ENCODE data around the gene BICD2.

Gene BICD2

DNA sequence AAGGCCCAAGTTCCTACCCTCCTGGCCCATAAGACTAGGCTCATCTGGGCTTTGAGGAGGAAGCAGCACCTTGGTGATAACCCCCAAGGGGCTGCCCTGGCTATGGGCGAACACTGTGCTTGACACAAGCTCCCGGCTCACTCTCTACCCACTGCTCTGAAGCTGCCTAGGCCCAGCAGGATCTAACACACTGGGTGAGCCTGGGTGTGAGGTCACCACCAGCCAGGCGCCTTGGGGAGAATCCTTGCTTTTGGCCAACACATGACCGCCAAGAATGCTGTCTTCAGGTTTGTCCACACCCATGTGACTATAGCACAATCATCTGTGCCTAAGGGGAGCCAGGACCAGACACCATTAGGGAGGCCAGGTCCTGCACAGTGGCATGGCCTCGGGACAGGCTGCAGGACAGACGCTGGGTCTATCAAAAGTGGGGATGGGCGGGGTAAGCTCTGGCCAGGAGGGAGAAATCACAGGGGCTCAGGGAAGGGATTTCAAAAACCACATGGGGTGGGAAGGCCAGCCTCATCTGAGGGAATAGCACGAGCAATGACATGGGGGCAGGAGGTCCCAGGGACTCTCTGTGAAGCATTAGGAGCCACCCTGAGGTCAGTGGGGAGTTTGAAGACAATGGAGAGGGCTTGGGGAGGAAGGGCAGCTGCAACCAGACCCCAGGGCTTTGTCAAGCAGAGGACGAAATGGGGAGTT, 29.6 kb downstream of the BICD2 start:
- Histone ChIP-seq H3K9ac (ENCODE audit: low read length) (no peak overlapping the region), H3K36me3 (ENCODE audit: insufficient read depth, low read length) (no peaks in the 10 kb centered on the region), H3K9me3 (ENCODE audit: low read length) (no peaks in the 10 kb centered on the region), H3K4me3 (ENCODE audit: low read depth in 1 of 2, low read length in 2 of 2) (no peak overlapping the region), H3K27ac (ENCODE audit: low read depth, low read length) (no peak overlapping the region), H3K27me3 (ENCODE audit: control insufficient read depth in 1 of 2, insufficient read depth in 2 of 2, low read length in 2 of 2) (no peaks in the 10 kb centered on the region), H3K4me1 (ENCODE audit: insufficient read depth, low read length) (peaks cover 46% of the 10 kb centered on the region)

DNA sequence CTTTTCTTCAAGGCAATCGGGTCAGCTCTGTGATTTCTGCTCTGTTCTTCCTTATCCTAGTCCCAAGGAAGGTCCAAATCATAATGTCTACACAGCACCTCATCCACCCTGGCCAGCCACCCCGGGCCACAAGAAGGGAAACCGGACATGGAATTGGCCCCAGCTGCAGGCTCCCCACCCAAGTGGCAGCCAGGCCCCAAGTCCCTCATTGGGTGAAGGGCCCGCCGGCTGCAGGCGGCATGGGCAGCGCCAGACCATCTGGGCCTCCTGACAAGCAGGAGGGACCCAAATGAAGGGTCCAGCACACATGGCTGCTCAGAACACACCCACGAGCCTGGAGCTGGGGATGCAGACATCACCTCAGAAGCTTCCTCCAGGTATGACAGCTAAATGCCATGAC, 33.7 kb downstream of the BICD2 start:
- Histone ChIP-seq H3K4me3 (ENCODE audit: low read depth in 1 of 2, low read length in 2 of 2) (no peak overlapping the region), H3K27ac (ENCODE audit: low read depth, low read length) (no peak overlapping the region), H3K4me1 (ENCODE audit: insufficient read depth, low read length) (peaks cover 9% of the 10 kb centered on the region), H3K36me3 (ENCODE audit: insufficient read depth, low read length) (peaks cover 17% of the 10 kb centered on the region), H3K27me3 (ENCODE audit: control insufficient read depth in 1 of 2, insufficient read depth in 2 of 2, low read length in 2 of 2) (no peaks in the 10 kb centered on the region), H3K9me3 (ENCODE audit: low read length) (no peaks in the 10 kb centered on the region), H3K9ac (ENCODE audit: low read length) (no peak overlapping the region)

DNA sequence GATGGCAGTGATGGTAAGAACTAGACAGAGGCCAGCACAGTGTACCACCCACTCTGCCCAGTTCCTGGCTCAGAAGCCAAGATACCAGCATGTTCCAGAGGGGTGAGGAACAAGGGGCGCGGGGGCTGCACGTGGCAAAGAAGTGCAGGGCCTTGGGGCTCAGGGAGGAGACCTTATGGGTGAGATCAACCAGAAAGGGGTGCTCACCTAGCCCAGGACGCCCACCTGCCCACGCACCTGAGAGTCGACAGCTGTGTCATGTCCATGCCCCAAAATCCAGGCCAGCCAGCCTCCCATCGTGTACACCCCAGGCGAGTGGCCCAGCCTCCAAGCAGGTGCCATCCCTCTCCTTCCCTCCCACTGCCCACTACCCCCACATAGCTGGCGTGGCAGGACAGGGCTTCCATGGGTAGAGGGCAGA, 34.9 kb downstream of the BICD2 start:
- H3K4me1 ChIP-seq (ENCODE audit: insufficient read depth, low read length), result peaks cover 5% of the 10 kb centered on the region
- H3K27me3 ChIP-seq (ENCODE audit: control insufficient read depth in 1 of 2, insufficient read depth in 2 of 2, low read length in 2 of 2), result no peaks in the 10 kb centered on the region
- H3K9ac ChIP-seq (ENCODE audit: low read length), result no peak overlapping the region
- H3K27ac ChIP-seq (ENCODE audit: low read depth, low read length), result no peak overlapping the region
- H3K4me3 ChIP-seq (ENCODE audit: low read depth in 1 of 2, low read length in 2 of 2), result no peak overlapping the region
- peaks cover 17% of the 10 kb centered on the region for H3K36me3 ChIP-seq (ENCODE audit: insufficient read depth, low read length)
- no peaks in the 10 kb centered on the region for H3K9me3 ChIP-seq (ENCODE audit: low read length)

DNA sequence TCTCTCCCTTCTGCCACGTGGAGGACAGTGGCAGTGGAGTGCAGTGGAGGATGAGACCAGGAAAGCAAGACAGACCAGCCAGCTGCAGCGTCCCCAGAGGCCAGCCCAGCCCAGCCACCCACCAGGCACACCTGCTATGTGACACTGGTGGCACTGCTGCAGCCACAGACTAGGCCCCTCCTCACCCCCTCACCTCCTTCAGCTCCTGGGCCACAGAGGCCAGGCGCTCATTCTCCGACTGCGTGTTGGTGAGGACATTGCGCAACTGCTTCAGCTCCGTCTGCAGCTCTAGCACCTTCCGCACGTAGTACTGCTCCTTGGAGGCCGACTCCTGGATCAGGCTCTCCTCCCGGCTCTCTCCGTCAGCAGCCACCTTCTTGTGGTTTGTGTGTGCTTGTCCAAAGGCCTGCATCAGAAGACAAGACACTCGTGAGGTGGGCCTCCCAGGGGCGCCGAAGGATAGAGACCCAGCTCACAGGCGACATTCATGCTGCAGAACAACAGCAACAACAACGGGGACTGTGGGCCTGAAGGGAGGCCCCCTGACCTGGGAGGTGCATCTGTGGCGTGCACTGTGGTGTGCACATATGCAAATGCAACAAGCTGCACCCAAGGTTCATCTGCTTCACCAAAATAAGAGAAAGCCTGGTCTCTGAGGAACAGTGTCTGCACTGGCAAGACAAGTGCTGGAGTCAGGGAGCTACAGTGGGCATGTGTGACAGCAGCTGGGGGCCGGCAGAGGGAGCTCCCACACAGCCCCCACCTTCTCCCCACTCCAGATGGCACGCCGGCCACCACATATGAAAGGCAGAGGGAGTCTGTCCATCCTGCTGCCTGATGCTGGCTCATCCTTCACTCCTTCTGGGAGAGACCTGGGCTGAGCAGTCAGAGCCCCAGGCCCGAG, 35.5 kb downstream of the BICD2 start:
- H3K4me3 ChIP-seq (ENCODE audit: low read depth in 1 of 2, low read length in 2 of 2), result no peak overlapping the region
- peaks cover 5% of the 10 kb centered on the region for H3K4me1 ChIP-seq (ENCODE audit: insufficient read depth, low read length)
- no peaks in the 10 kb centered on the region for H3K9me3 ChIP-seq (ENCODE audit: low read length)
- no peak overlapping the region for H3K9ac ChIP-seq (ENCODE audit: low read length)
- H3K36me3 ChIP-seq (ENCODE audit: insufficient read depth, low read length), result peaks cover 17% of the 10 kb centered on the region
- H3K27me3 ChIP-seq (ENCODE audit: control insufficient read depth in 1 of 2, insufficient read depth in 2 of 2, low read length in 2 of 2), result no peaks in the 10 kb centered on the region
- no peak overlapping the region for H3K27ac ChIP-seq (ENCODE audit: low read depth, low read length)

DNA sequence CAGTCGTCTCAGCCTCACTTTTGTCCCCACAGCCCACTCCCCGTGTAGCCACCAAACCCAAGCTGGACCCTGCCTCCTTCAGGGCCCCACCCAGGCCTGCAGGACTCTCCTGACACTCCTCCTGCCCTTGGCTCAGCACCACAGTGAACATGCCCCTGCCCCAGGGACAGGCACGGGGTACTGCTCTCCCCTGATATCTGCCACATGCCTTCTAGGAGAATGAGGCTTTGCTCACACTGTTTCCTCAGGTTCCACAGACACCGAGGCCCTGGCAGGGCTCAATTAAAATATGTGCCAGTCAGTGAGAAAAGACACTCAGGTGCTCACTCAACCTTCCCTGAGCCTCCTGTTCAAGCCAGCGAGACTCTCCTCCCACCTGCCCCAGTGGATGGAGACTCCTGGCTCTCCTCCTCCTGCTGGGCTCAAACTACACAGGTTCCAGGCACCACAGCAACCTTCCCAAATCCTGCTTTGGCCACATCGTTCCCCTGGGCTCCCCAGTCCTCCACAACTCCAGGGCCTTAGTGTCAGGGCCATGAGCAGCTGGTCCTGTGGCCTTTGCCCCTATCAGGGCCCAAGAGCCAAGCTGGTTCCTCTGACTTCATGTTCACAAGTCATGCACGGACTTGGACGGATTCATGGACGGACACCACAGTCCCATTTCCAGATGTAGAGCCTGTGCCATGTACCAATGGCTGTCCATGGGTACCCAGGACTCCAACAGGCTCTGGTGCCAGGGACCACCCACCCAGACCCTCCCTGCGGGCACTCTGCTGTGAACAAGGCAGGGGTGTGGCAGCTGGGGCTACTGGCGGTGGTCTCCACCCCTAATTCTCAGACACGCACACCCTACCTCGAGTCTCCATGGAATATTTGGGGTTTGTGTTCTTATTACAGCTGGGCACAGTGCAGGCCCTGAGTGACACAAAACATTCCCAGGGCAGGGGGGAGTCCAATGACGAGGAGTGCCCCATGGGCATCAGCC, 36.6 kb downstream of the BICD2 start:
- Histone ChIP-seq H3K27ac (ENCODE audit: low read depth, low read length) (no peak overlapping the region), H3K9ac (ENCODE audit: low read length) (no peak overlapping the region), H3K36me3 (ENCODE audit: insufficient read depth, low read length) (peaks cover 21% of the 10 kb centered on the region), H3K4me1 (ENCODE audit: insufficient read depth, low read length) (peaks cover 9% of the 10 kb centered on the region), H3K4me3 (ENCODE audit: low read depth in 1 of 2, low read length in 2 of 2) (no peak overlapping the region), H3K9me3 (ENCODE audit: low read length) (no peaks in the 10 kb centered on the region), H3K27me3 (ENCODE audit: control insufficient read depth in 1 of 2, insufficient read depth in 2 of 2, low read length in 2 of 2) (no peaks in the 10 kb centered on the region)

DNA sequence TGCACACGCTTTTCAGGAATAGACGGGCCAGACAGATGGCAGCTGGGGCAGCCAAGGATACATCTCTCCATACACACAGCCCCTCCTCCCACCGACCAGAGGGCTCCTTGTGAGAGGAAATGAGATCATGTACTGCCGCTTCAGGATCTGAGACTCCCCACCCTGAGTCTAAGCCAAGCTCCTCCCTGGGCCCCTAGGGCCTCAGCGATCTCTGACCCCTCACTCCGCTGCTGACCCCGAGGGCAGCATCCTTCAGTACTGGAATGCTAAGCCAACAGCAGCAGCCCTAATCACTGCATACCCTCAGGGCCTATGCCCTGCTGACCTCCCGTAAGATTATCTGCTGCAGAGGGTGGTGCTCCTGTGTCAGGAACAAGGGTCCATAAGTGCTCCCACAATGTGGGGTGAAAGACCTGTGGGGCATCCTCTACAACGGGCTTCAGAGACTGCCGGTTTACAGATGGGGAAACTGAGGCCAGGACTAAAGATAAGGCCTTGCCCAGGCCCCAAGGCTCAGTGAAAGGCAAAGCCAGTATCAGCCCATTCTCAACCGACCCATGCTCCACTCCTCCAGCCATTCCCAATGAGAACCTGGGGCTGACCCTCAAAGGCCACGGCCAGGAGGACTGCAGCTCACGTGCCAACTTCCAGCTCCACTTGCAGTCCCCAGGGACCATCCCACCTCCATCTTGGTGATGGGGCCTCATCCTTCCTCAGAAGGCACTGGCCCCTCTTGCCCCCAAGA, 37.5 kb downstream of the BICD2 start:
- no peak overlapping the region for H3K27ac ChIP-seq (ENCODE audit: low read depth, low read length)
- H3K9ac ChIP-seq (ENCODE audit: low read length), result no peak overlapping the region
- H3K9me3 ChIP-seq (ENCODE audit: low read length), result no peaks in the 10 kb centered on the region

DNA sequence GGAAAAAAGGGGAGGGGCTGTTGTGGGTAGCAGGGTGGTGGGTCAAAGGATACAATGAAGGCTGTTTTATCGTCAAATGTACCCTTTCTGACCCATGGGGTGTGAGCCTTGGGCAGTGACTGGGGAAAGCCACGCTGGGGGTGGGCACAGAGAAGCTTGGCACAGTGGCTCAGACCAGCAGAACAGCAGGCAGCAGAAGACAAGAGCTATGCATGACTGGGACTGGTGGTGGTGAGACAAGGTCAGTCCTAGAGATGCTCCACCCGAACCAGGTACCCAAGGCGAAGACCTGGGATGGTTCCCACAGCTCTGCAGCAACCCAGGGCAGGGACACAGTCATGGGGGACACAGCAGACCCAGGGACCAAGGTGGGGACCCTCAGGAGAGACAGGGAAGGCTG, 38.3 kb downstream of the BICD2 start:
- H3K4me3 ChIP-seq (ENCODE audit: low read depth in 1 of 2, low read length in 2 of 2), result no peak overlapping the region
- peaks cover 3% of the 10 kb centered on the region for H3K4me1 ChIP-seq (ENCODE audit: insufficient read depth, low read length)
- no peak overlapping the region for H3K9ac ChIP-seq (ENCODE audit: low read length)
- H3K27me3 ChIP-seq (ENCODE audit: control insufficient read depth in 1 of 2, insufficient read depth in 2 of 2, low read length in 2 of 2), result no peaks in the 10 kb centered on the region
- no peaks in the 10 kb centered on the region for H3K9me3 ChIP-seq (ENCODE audit: low read length)
- no peak overlapping the region for H3K27ac ChIP-seq (ENCODE audit: low read depth, low read length)
- peaks cover 37% of the 10 kb centered on the region for H3K36me3 ChIP-seq (ENCODE audit: insufficient read depth, low read length)

More for the DNA sequence above, 37.5 kb downstream of the BICD2 start:
- H3K4me3 ChIP-seq (ENCODE audit: low read depth in 1 of 2, low read length in 2 of 2), result no peak overlapping the region
- no peaks in the 10 kb centered on the region for H3K27me3 ChIP-seq (ENCODE audit: control insufficient read depth in 1 of 2, insufficient read depth in 2 of 2, low read length in 2 of 2)
- peaks cover 9% of the 10 kb centered on the region for H3K4me1 ChIP-seq (ENCODE audit: insufficient read depth, low read length)
- peaks cover 30% of the 10 kb centered on the region for H3K36me3 ChIP-seq (ENCODE audit: insufficient read depth, low read length)

- Histone ChIP-seq H3K36me3 (ENCODE audit: insufficient read depth, low read length) (peaks cover 43% of the 10 kb centered on the region), H3K27ac (ENCODE audit: low read depth, low read length) (no peak overlapping the region), H3K27me3 (ENCODE audit: control insufficient read depth in 1 of 2, insufficient read depth in 2 of 2, low read length in 2 of 2) (no peaks in the 10 kb centered on the region), H3K9me3 (ENCODE audit: low read length) (no peaks in the 10 kb centered on the region), H3K4me1 (ENCODE audit: insufficient read depth, low read length) (peaks cover 3% of the 10 kb centered on the region), H3K4me3 (ENCODE audit: low read depth in 1 of 2, low read length in 2 of 2) (no peak overlapping the region), H3K9ac (ENCODE audit: low read length) (no peak overlapping the region)
Observed at GRCh38 chr9:92725766-92726165, 38.9 kb downstream of the BICD2 start.

DNA sequence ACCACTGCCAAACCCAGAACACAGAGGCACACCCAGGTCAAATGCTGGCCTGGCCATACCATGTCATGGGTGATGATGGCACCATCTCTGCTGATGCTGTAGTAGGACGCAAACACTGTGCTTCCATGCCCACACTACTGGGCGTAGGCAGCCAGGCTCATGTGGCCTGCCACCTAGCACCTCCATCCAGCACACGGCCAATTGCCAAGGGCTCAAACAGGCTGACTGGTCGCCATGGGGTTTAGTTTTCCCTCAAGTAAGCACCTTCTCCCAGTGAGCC, 39.4 kb downstream of the BICD2 start:
- peaks cover 49% of the 10 kb centered on the region for H3K36me3 ChIP-seq (ENCODE audit: insufficient read depth, low read length)
- H3K9me3 ChIP-seq (ENCODE audit: low read length), result no peaks in the 10 kb centered on the region
- H3K27ac ChIP-seq (ENCODE audit: low read depth, low read length), result no peak overlapping the region
- no peak overlapping the region for H3K4me3 ChIP-seq (ENCODE audit: low read depth in 1 of 2, low read length in 2 of 2)
- no peak overlapping the region for H3K9ac ChIP-seq (ENCODE audit: low read length)
- peaks cover 3% of the 10 kb centered on the region for H3K4me1 ChIP-seq (ENCODE audit: insufficient read depth, low read length)
- no peaks in the 10 kb centered on the region for H3K27me3 ChIP-seq (ENCODE audit: control insufficient read depth in 1 of 2, insufficient read depth in 2 of 2, low read length in 2 of 2)

- no peak overlapping the region for H3K27ac ChIP-seq (ENCODE audit: low read depth, low read length)
- H3K4me1 ChIP-seq (ENCODE audit: insufficient read depth, low read length), result peaks cover 3% of the 10 kb centered on the region
- H3K27me3 ChIP-seq (ENCODE audit: control insufficient read depth in 1 of 2, insufficient read depth in 2 of 2, low read length in 2 of 2), result no peaks in the 10 kb centered on the region
Observed at GRCh38 chr9:92724528-92725265, 39.9 kb downstream of the BICD2 start.

More at GRCh38 chr9:92724528-92725265, 39.9 kb downstream of the BICD2 start:
- no peak overlapping the region for H3K4me3 ChIP-seq (ENCODE audit: low read depth in 1 of 2, low read length in 2 of 2)
- H3K9ac ChIP-seq (ENCODE audit: low read length), result no peak overlapping the region
- H3K36me3 ChIP-seq (ENCODE audit: insufficient read depth, low read length), result peaks cover 54% of the 10 kb centered on the region
- H3K9me3 ChIP-seq (ENCODE audit: low read length), result no peaks in the 10 kb centered on the region
